ENCODE results near the gene PACRG. TPM values are rescaled to one million over a fixed set of nuclear protein-coding genes. Genes with fewer than 3 reads are reported as not detected.

Gene PACRG
- total and polyA plus RNA-seq, 2 experiments from 2014 or later: 0.17 to 0.68 TPM

DNA sequence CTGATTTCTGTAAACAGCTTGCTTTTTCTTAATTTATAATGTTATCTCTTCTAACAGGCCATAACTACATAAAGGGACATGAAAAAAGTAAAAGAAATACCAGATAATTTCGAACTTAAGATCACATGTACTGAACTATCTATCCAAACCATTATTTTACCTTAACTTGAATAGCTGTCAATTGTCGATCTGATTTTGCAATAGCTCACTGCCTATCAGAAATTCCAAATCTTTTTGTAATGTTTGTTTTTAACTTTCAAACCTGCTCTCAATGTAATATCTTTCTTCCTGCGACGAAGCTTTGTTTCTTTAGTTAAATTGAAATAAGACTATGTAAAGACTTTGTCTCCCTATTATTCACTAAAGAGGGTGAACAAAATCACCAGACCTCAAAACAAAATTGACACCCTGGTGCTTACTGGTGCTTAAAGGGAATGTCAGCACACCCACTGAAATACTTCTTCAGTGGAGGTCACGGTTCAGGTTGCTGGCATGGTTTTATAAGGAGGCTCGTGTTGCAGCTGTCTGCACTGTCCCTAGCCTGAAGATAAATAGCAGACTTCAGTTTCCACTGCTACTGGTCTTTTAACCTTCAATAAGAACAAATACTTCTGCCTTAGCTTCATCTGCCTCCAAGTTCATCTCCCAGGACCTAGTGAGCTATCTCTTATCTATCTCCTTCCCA, 569.2 kb downstream of the PACRG start:
- H3K79me2 ChIP-seq (replicated peaks; ENCODE audit: insufficient read depth): no peaks in the 10 kb centered on the region
- no peaks in the 10 kb centered on the region for H3K36me3 ChIP-seq (ENCODE audit: insufficient read depth)
- Mint-ChIP-seq H3K27ac (no peak overlapping the region), H3K9me3 (no peaks in the 10 kb centered on the region), H3K4me1 (no peaks in the 10 kb centered on the region; the same call in 2 of the 3 replicates), H3K27me3 (ENCODE audit: insufficient read depth, low read depth, poor library complexity) (peaks cover 3% of the 10 kb centered on the region), H3K4me3 (no peak overlapping the region), H3K36me3 (ENCODE audit: low read depth) (no peaks in the 10 kb centered on the region)
- H3K4me3 ChIP-seq: no peak overlapping the region
- TF ChIP-seq, protein P1, sequence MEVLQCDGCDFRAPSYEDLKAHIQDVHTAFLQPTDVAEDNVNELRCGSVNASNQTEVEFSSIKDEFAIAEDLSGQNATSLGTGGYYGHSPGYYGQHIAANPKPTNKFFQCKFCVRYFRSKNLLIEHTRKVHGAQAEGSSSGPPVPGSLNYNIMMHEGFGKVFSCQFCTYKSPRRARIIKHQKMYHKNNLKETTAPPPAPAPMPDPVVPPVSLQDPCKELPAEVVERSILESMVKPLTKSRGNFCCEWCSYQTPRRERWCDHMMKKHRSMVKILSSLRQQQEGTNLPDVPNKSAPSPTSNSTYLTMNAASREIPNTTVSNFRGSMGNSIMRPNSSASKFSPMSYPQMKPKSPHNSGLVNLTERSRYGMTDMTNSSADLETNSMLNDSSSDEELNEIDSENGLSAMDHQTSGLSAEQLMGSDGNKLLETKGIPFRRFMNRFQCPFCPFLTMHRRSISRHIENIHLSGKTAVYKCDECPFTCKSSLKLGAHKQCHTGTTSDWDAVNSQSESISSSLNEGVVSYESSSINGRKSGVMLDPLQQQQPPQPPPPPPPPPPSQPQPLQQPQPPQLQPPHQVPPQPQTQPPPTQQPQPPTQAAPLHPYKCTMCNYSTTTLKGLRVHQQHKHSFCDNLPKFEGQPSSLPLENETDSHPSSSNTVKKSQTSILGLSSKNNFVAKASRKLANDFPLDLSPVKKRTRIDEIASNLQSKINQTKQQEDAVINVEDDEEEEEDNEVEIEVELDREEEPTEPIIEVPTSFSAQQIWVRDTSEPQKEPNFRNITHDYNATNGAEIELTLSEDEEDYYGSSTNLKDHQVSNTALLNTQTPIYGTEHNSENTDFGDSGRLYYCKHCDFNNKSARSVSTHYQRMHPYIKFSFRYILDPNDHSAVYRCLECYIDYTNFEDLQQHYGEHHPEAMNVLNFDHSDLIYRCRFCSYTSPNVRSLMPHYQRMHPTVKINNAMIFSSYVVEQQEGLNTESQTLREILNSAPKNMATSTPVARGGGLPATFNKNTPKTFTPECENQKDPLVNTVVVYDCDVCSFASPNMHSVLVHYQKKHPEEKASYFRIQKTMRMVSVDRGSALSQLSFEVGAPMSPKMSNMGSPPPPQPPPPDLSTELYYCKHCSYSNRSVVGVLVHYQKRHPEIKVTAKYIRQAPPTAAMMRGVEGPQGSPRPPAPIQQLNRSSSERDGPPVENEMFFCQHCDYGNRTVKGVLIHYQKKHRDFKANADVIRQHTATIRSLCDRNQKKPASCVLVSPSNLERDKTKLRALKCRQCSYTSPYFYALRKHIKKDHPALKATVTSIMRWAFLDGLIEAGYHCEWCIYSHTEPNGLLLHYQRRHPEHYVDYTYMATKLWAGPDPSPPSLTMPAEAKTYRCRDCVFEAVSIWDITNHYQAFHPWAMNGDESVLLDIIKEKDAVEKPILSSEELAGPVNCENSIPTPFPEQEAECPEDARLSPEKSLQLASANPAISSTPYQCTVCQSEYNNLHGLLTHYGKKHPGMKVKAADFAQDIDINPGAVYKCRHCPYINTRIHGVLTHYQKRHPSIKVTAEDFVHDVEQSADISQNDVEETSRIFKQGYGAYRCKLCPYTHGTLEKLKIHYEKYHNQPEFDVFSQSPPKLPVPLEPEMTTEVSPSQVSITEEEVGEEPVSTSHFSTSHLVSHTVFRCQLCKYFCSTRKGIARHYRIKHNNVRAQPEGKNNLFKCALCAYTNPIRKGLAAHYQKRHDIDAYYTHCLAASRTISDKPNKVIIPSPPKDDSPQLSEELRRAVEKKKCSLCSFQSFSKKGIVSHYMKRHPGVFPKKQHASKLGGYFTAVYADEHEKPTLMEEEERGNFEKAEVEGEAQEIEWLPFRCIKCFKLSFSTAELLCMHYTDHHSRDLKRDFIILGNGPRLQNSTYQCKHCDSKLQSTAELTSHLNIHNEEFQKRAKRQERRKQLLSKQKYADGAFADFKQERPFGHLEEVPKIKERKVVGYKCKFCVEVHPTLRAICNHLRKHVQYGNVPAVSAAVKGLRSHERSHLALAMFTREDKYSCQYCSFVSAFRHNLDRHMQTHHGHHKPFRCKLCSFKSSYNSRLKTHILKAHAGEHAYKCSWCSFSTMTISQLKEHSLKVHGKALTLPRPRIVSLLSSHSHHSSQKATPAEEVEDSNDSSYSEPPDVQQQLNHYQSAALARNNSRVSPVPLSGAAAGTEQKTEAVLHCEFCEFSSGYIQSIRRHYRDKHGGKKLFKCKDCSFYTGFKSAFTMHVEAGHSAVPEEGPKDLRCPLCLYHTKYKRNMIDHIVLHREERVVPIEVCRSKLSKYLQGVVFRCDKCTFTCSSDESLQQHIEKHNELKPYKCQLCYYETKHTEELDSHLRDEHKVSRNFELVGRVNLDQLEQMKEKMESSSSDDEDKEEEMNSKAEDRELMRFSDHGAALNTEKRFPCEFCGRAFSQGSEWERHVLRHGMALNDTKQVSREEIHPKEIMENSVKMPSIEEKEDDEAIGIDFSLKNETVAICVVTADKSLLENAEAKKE (CRISPR knock-in tag; IDR thresholded peaks at IDR 0.05): no peak
- TF ChIP-seq CREB1 (CRISPR knock-in tag; IDR thresholded peaks at IDR 0.05; ENCODE audit: low read depth) (no peak), EZH2phosphoT487 (IDR thresholded peaks at IDR 0.05; ENCODE audit: unreplicated experiment) (no peak), ZNF114 (CRISPR knock-in tag; IDR thresholded peaks at IDR 0.05) (no peak)
- no peaks in the 10 kb centered on the region for H4K20me1 ChIP-seq (replicated peaks; ENCODE audit: insufficient read depth)
- DNase-seq (ENCODE audit: low spot score) (no peak), ATAC-seq (no peak)
- no peak overlapping the region for H3K27ac ChIP-seq (ENCODE audit: low read depth)
- H3K9me2 ChIP-seq (ENCODE audit: insufficient read depth): 0 out of 2 replicates have a peak, but pooled peaks cover 3% of the 10 kb centered on the region
- no peak overlapping the region for H2AFZ ChIP-seq
- H3F3A ChIP-seq (replicated peaks; ENCODE audit: low read depth): no peaks in the 10 kb centered on the region
- H3K4me1 ChIP-seq (ENCODE audit: insufficient read depth): no peaks in the 10 kb centered on the region
- no peak overlapping the region for H3K4me2 ChIP-seq
- H3K27me3 ChIP-seq (ENCODE audit: insufficient read depth): no peaks in the 10 kb centered on the region
